A673 (cell line): Measurements from ENCODE around the gene LPIN3. TPM values are rescaled to one million over a fixed set of nuclear protein-coding genes. Genes with fewer than 3 reads are reported as not detected.

ENCODE experiments used
- BruUV-seq: library from RNA; stranded (reverse); fragments of 400-500 nt; replicated peaks from 2 replicates; lab custom pipeline; 2021; lab: Mats Ljungman, UMichigan
- CTCF ChIA-PET: fragments of 300-600 bp; sonication (Branson Sonifier 250); formaldehyde crosslinking; loops from one replicate; lab custom pipeline; 2022; ENCODE audit warnings: antibody characterized with exemption; lab: Charles Lee
- POLR2A ChIA-PET: fragments of 300-600 bp; sonication (Branson Sonifier 250); formaldehyde crosslinking; loops from one replicate; lab custom pipeline; 2022; ENCODE audit warnings: antibody characterized with exemption; ENCODE audit not compliant: low non-redundant PET; lab: Charles Lee
- DNase-seq: peaks from one replicate; pipeline ENCODE4 v3.0.0-alpha.2; 2015; ENCODE audit warnings: low spot score
- H3K27ac ChIP-seq: fragments of 200-600 bp; sonication (generic); 2 replicates; pipeline ENCODE4 v1.5.1; 2016; ENCODE audit warnings: mixed run types, low read depth, mild to moderate bottlenecking, mixed read lengths, antibody characterized with exemption, low read length; ENCODE audit not compliant: poor library complexity, severe bottlenecking
- H3K27me3 ChIP-seq: fragments of 200-600 bp; sonication (generic); replicated peaks from 2 replicates; pipeline ENCODE4 v1.6.1; 2017; ENCODE audit warnings: mixed run types, low read depth, mild to moderate bottlenecking, mixed read lengths, antibody characterized with exemption, low read length; ENCODE audit not compliant: insufficient read depth, poor library complexity
- H3K36me3 ChIP-seq: fragments of 200-600 bp; sonication (generic); 2 replicates; pipeline ENCODE4 v1.6.1; 2016; ENCODE audit warnings: mixed run types, mild to moderate bottlenecking, mixed read lengths, antibody characterized with exemption, low read length; ENCODE audit not compliant: insufficient read depth, poor library complexity, severe bottlenecking
- H3K4me1 ChIP-seq: fragments of 200-600 bp; sonication (generic); 2 replicates; pipeline ENCODE4 v1.6.1; 2017; ENCODE audit warnings: mixed run types, mild to moderate bottlenecking, mixed read lengths, antibody characterized with exemption, low read length; ENCODE audit not compliant: insufficient read depth, poor library complexity, severe bottlenecking
- H3K4me3 ChIP-seq: fragments of 200-600 bp; sonication (generic); 2 replicates; pipeline ENCODE4 v1.5.1; 2016; ENCODE audit warnings: low read depth, mixed run types, mild to moderate bottlenecking, mixed read lengths, low read length; ENCODE audit not compliant: poor library complexity, severe bottlenecking
- H3K9me3 ChIP-seq: fragments of 200-600 bp; sonication (generic); 2 replicates; pipeline ENCODE4 v1.6.1; 2016; ENCODE audit warnings: mixed run types, low read depth, mild to moderate bottlenecking, mixed read lengths, antibody characterized with exemption, low read length; ENCODE audit not compliant: poor library complexity, severe bottlenecking
- EZH2 ChIP-seq: fragments of 200-600 bp; sonication (generic); IDR thresholded peaks from 2 replicates; pipeline ENCODE4 v1.6.1; 2017; ENCODE audit warnings: borderline replicate concordance, low read depth, mild to moderate bottlenecking, mixed read lengths, antibody characterized with exemption, low read length; ENCODE audit not compliant: poor library complexity, severe bottlenecking
- intact Hi-C: fragments of 100-400 bp; cut with micrococcal nuclease; formaldehyde crosslinking; loops from one replicate; pipeline ENCODE4 v1.10.0; 2022; ENCODE audit not compliant: unreplicated experiment
- total RNA-seq: library from RNA; stranded (reverse); gene quantifications from 2 replicates; pipeline ENCODE4 v1.2.3, GENCODE V29; 2021
- TF ChIP-seq, protein P1 (sequence below): fragments of 300-800, 200-600 bp; sonication (generic); conservative IDR thresholded peaks from 2 replicates; pipeline ENCODE4 v1.5.1; 2017; ENCODE audit warnings: low read depth, mild to moderate bottlenecking, antibody characterized with exemption, low read length, moderate library complexity, mixed read lengths

LPIN3 gene
- total RNA-seq, 1 experiment from 2014 or later, result 1.3 TPM

DNA sequence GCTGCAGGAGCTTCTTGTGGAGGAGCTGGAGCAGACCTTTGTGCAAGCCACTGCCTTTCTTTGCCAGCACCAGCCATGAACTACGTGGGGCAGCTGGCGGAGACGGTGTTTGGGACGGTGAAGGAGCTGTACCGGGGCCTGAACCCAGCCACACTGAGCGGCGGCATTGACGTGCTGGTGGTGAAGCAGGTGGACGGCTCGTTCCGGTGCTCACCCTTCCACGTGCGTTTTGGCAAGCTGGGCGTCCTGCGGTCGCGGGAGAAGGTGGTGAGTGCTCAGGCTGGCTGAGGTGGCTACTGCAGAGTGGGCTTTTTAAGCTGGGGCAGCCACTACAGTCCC lies 5.1 kb downstream of the LPIN3 start:
- BruUV-seq, result no TSS peak
- Histone ChIP-seq H3K9me3 (no peaks in the 10 kb centered on the region), H3K36me3 (no peaks in the 10 kb centered on the region), H3K4me1 (no peaks in the 10 kb centered on the region), H3K27ac (no peak overlapping the region), H3K27me3 (no peaks in the 10 kb centered on the region), H3K4me3 (no peak overlapping the region)
- DNase-seq, result no peak
- TF ChIP-seq EZH2, result no peak
- TF ChIP-seq, protein P1, sequence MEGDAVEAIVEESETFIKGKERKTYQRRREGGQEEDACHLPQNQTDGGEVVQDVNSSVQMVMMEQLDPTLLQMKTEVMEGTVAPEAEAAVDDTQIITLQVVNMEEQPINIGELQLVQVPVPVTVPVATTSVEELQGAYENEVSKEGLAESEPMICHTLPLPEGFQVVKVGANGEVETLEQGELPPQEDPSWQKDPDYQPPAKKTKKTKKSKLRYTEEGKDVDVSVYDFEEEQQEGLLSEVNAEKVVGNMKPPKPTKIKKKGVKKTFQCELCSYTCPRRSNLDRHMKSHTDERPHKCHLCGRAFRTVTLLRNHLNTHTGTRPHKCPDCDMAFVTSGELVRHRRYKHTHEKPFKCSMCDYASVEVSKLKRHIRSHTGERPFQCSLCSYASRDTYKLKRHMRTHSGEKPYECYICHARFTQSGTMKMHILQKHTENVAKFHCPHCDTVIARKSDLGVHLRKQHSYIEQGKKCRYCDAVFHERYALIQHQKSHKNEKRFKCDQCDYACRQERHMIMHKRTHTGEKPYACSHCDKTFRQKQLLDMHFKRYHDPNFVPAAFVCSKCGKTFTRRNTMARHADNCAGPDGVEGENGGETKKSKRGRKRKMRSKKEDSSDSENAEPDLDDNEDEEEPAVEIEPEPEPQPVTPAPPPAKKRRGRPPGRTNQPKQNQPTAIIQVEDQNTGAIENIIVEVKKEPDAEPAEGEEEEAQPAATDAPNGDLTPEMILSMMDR, result no peak
- POLR2A ChIA-PET, result no interaction called here
- CTCF ChIA-PET, result no interaction called here
- intact Hi-C loops, result no loop called here

DNA sequence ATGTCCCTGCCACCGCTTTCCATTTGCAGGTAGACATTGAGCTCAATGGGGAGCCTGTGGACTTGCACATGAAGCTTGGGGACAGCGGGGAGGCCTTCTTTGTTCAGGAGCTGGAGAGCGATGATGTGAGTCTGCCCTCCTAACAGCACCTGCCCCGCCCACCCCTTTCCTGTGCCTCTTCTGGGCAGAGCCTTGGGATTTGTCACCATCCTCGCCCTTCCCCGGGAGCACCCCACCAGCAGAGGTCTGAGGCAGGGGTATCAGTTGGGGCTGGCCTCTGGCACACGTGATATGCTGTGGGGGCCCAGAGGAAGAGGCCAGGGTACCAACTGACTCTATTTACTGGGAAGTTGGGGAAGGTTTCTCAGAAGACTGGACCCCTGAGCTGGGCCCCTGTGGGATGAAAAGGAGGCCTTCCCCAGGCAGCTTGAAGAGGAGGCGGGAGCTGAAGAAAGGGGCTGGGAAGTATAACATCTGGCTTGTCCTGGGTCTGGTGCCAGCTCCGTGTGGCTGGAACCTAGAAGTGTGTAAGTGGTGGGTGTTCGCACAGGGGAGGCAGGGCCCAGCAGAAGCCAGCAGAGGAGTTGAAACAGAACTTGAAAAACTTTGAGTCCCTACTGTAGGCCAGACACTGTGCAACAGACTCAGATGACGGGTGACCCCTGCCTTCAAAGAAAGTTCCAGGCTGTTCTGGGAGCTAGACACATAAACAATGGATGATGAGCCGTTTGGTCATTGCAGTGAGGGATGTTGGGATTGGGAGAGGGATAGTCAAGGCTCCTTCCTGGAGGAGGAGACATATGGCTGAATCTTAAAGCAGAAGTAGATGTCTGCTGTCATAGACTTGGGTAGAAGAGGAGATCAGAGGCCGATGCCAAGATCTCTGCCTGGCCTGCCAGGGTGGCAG lies 7.2 kb downstream of the LPIN3 start:
- BruUV-seq, result no TSS peak
- H3K36me3 ChIP-seq, result no peaks in the 10 kb centered on the region
- CTCF ChIA-PET, result no interaction called here

DNA sequence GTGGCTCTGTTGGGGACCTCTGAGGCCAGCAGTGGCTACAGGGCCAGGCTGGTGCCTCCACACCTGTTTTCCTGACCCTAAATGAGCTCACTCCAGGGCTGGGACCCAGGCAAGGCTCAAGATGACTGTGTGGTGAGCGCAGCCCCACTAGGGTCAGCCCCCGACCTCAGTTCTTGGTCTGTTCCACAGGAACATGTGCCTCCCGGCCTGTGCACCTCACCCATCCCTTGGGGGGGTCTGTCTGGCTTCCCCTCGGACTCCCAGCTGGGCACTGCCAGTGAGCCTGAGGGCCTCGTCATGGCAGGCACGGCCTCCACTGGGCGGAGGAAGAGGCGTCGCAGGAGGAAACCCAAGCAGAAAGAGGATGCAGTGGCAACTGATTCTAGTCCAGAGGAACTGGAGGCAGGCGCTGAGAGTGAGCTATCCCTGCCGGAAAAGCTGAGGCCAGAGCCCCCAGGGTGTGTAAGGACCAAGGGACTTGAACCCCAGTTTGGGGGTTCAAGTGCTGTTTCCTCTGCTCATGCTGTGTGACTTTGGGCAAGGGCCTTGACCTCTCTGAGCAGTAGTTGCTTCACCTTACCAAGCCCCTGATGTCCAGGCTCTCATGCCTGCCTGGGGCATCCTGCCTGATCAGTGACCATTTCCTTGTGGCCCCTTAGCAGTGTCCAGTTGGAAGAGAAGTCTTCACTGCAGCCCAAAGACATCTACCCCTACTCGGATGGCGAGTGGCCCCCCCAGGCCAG lies 8.0 kb downstream of the LPIN3 start:
- Histone ChIP-seq H3K9me3 (no peaks in the 10 kb centered on the region), H3K4me1 (no peaks in the 10 kb centered on the region), H3K27ac (no peak overlapping the region), H3K36me3 (no peaks in the 10 kb centered on the region), H3K27me3 (no peaks in the 10 kb centered on the region), H3K4me3 (no peak overlapping the region)
- intact Hi-C loops, result no loop called here
- TF ChIP-seq, protein P1, result no peak
- TF ChIP-seq EZH2, result no peak
- BruUV-seq, result no TSS peak
- POLR2A ChIA-PET, result no interaction called here
- CTCF ChIA-PET, result no interaction called here
- DNase-seq, result no peak

More for the DNA sequence above, 7.2 kb downstream of the LPIN3 start:
- POLR2A ChIA-PET, result no interaction called here
- intact Hi-C loops, result no loop called here
- Histone ChIP-seq H3K27ac (no peak overlapping the region), H3K4me1 (no peaks in the 10 kb centered on the region), H3K9me3 (no peaks in the 10 kb centered on the region), H3K27me3 (no peaks in the 10 kb centered on the region), H3K4me3 (no peak overlapping the region)
- no peak for DNase-seq
- TF ChIP-seq, protein P1, result no peak
- TF ChIP-seq EZH2, result no peak
